ENCODE data around the gene NEDD8. TPM values are rescaled to one million over a fixed set of nuclear protein-coding genes. Genes with fewer than 3 reads are reported as not detected.
A peak's percentile ranks its signal among the peaks of the same experiment; 100 is the strongest.

Gene NEDD8
- total and polyA plus RNA-seq, 3 donors from 2014 or later = 94.6 to 180 (median 110) TPM

DNA sequence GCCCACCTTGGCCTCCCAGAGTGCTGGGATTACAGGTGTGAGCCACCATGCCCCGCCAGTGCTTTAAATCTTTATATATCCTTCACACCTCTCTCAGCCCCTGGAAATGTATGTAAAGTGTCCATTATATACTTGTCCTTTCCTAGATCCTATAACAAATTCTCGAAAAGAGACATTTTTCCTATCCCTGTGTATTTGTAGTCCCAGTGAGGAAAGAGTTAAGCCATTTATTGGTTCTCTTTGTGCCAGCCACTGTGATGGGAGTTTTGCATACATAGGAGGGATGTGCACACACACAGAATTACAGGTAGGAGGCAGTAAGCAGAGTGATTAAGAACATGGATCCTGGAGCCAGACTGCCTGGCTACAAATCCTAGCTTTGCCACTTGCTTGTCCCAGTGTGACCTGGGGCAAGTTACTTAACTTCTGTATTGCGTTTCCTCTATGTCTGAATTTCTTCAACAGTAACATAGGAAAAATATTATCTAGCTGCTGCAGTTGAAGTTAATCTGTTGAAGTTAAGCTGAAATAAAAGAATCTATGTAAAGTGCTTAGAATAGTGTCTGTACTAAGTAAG, 41.3 kb upstream of the NEDD8 start:
- H3K36me3 ChIP-seq (ENCODE audit: low read depth, missing control alignments) = no peaks in the 10 kb centered on the region
- WGBS, 2 donors = 80 to 96% methylated on average over 3 of the region's 3 CpGs

DNA sequence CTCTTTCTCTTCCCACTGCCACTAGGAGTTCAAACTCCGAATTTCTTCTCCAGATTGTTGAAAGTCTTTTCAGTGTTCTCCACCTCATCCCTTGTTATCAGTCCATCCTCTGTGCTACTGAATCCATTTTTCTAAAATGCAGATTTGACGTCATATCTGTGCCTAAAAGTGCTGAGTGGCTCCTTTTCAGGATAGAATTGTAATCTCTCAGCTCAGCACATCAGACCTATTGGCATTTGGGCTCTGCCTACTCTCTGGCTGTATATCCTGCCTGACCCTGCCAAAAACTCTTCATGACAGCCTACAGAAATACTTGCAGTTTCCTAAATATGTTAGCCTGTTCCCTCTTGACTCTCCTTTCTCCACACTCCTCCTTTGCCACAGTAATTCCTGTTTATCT, 40.3 kb upstream of the NEDD8 start:
- Histone ChIP-seq H3K9me3 (no peaks in the 10 kb centered on the region), H3K4me3 (no peak overlapping the region), H3K4me1 (peaks cover 7% of the 10 kb centered on the region), H3K27me3 (no peaks in the 10 kb centered on the region), H3K36me3 (ENCODE audit: low read depth, missing control alignments) (no peaks in the 10 kb centered on the region), H3K27ac (no peak overlapping the region)
- intact Hi-C loops (cut with DNase I; ENCODE audit: low total_unique reads) = no loop called here
- no peak for DNase-seq
- no peak for TF ChIP-seq POLR2A (IDR thresholded peaks at IDR 0.05)
- WGBS, 2 donors = 67 to 79% methylated on average over 2 of the region's 2 CpGs

More for the DNA sequence above, 41.3 kb upstream of the NEDD8 start:
- DNase-seq = no peak
- intact Hi-C loops (cut with DNase I; ENCODE audit: low total_unique reads) = no loop called here
- peaks cover 7% of the 10 kb centered on the region for H3K4me1 ChIP-seq
- H3K27me3 ChIP-seq = no peaks in the 10 kb centered on the region
- no peaks in the 10 kb centered on the region for H3K9me3 ChIP-seq
- no peak overlapping the region for H3K27ac ChIP-seq
- no peak overlapping the region for H3K4me3 ChIP-seq
- TF ChIP-seq, protein P1, sequence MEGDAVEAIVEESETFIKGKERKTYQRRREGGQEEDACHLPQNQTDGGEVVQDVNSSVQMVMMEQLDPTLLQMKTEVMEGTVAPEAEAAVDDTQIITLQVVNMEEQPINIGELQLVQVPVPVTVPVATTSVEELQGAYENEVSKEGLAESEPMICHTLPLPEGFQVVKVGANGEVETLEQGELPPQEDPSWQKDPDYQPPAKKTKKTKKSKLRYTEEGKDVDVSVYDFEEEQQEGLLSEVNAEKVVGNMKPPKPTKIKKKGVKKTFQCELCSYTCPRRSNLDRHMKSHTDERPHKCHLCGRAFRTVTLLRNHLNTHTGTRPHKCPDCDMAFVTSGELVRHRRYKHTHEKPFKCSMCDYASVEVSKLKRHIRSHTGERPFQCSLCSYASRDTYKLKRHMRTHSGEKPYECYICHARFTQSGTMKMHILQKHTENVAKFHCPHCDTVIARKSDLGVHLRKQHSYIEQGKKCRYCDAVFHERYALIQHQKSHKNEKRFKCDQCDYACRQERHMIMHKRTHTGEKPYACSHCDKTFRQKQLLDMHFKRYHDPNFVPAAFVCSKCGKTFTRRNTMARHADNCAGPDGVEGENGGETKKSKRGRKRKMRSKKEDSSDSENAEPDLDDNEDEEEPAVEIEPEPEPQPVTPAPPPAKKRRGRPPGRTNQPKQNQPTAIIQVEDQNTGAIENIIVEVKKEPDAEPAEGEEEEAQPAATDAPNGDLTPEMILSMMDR (IDR thresholded peaks at IDR 0.05) = no peak
- TF ChIP-seq POLR2A (IDR thresholded peaks at IDR 0.05) = no peak

DNA sequence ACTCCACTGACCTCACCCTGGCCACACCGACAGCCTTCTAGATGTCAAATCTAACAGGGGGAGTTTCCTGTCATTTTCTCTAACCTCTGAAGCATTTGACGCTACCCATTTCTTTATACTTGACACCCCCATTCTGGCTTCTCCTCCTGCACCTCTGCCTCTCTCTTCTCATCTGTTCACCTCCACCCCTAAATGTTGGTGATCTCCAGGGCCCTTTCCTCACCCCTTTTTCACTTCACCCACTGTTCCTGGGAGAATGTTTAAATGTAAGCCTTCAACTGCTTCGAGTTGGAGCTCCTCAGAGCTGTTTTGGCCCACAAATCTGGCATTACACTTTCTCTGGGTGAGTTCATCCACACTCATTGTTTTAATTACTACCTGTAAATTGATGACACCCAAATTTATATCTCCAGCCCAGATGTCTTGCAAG, 39.7 kb upstream of the NEDD8 start:
- H3K9me3 ChIP-seq = no peaks in the 10 kb centered on the region
- no peak for TF ChIP-seq POLR2A (IDR thresholded peaks at IDR 0.05)
- H3K4me1 ChIP-seq = peaks cover 7% of the 10 kb centered on the region
- no peaks in the 10 kb centered on the region for H3K27me3 ChIP-seq
- WGBS, 2 donors = 17 to 19% methylated on average over 3 of the region's 3 CpGs
- no peaks in the 10 kb centered on the region for H3K36me3 ChIP-seq (ENCODE audit: low read depth, missing control alignments)
- H3K4me3 ChIP-seq = peak overlapping the region; percentile 83 to 89
- DNase-seq = no peak
- H3K27ac ChIP-seq = peak overlapping the region; percentile 91 to 95
- intact Hi-C loops (cut with DNase I; ENCODE audit: low total_unique reads) = no loop called here

DNA sequence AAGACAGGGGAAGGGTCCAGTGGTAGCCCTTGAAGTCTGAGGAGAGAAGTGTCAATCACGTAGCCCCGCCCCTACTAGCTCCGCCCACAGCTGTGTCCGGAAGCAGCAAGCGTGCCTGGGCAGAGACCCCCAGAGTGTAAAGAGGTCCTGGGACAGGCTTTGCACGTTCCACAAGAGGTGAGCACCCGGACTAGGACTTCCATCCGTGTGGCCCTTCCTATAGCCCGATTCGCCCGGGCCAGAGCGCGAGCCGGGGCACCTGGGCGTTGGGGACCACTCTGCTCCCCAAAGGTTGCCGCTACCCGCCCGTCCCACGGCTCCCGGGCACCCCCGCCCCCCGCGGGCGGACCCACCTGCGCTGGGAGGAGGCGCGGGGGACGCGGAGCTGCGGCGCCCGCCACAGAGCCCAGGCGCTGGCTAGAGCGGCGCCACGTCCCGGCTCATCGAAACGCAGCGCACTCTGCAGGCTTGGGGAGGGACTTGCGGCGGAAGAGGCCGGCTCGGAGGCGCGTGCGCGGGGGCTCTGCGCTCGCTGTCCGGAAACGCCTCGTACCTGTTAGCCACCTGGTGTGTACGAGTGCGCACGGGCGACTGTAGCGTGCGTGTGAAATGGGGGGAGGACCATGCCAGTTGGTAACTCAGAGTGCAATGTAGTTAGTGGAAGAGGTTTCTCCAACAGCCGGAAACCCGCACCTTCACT, 39.1 kb upstream of the NEDD8 start, which contains the start of gene RABGGTA:
RABGGTA (minus strand) TSS at position 464 of the 700 bp plus-strand sequence. CDS start 482 bp downstream, outside the sequence.
- Histone ChIP-seq H3K4me3 (peak within 1 kb of the TSS; percentile 83 to 89), H3K27me3 (no peaks in the 10 kb centered on the region), H3K36me3 (ENCODE audit: low read depth, missing control alignments) (no peaks in the 10 kb centered on the region), H3K9me3 (no peaks in the 10 kb centered on the region), H3K27ac (peak within 1 kb of the TSS; percentile 91 to 95), H3K4me1 (peaks cover 7% of the 10 kb centered on the region)
- TF ChIP-seq, protein P1 (IDR thresholded peaks at IDR 0.05) = peak; percentile 46 to 73 (median 64)
- TF ChIP-seq POLR2A (IDR thresholded peaks at IDR 0.05) = no peak
- WGBS, 2 donors = 0% methylated on average over 2 to 41 of the region's 61 CpGs
- peak; percentile 90 for DNase-seq
- intact Hi-C loops (cut with DNase I; ENCODE audit: low total_unique reads) = no loop called here

DNA sequence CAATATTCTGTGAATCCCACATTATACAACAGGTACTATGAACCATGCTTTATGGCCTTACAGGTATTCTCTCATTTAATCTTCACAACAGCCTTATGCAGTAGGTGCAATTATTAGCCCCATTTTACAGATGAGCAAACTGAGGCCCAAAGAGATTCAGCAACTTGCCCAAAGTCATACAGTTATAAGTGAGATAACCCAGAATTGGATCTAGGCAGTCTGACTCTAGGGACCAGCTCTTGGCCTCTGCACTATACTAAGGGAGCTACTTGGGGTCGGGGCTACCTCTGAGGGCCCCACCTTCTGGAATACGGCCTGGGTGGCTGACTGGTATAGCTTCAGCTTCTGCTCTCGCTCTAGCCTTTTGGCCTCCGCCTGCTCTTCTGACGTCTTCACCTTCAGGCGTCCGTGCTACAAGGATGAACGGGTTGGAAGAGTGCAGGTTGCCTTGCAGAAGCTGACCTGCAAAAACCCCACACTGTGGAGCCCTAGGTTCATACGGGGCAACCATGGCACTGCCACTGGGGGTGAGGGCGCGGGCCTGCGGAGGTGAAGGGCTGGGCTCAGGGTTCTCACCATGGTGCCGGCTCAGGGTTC, 38.5 kb upstream of the NEDD8 start:
- Histone ChIP-seq H3K4me1 (peaks cover 7% of the 10 kb centered on the region), H3K27ac (peak overlapping the region; percentile 91 to 95), H3K9me3 (no peaks in the 10 kb centered on the region), H3K27me3 (no peaks in the 10 kb centered on the region), H3K36me3 (ENCODE audit: low read depth, missing control alignments) (no peaks in the 10 kb centered on the region), H3K4me3 (peak overlapping the region; percentile 83 to 89)
- no peak for DNase-seq
- intact Hi-C loops (cut with DNase I; ENCODE audit: low total_unique reads) = no loop called here
- WGBS, 2 donors = 15 to 23% methylated on average over 5 to 13 of the region's 13 CpGs
- TF ChIP-seq, protein P1 (IDR thresholded peaks at IDR 0.05) = no peak
- no peak for TF ChIP-seq POLR2A (IDR thresholded peaks at IDR 0.05)

Data from testis (tissue), 3 donors.